HG03442 (cell line): ENCODE results near the gene CUEDC1.
A peak's percentile ranks its signal among the peaks of the same experiment; 100 is the strongest.
"Not testable (repeated sequence)": the region's sequence is repeated elsewhere in the genome, so short reads cannot be mapped to it uniquely, and the experiment has no call there.

Source experiments
- ATAC-seq: cut with Tn5 transposase; IDR thresholded peaks from one replicate; pipeline ENCODE4 v1.9.1; 2021; ENCODE audit warnings: mild to moderate bottlenecking, moderate library complexity; ENCODE audit not compliant: unreplicated experiment

The CUEDC1 gene

GRCh38 chr17:57940653-57941329 is 14.4 kb downstream of the CUEDC1 start:
- no peak for ATAC-seq

- ATAC-seq = no peak
Observed at GRCh38 chr17:57940231-57940630, 15.0 kb downstream of the CUEDC1 start.

- peak; percentile 49 for ATAC-seq
Observed at GRCh38 chr17:57939797-57940196, 15.4 kb downstream of the CUEDC1 start.

- ATAC-seq = no peak
Observed at GRCh38 chr17:57938061-57938502, 17.1 kb downstream of the CUEDC1 start.

GRCh38 chr17:57937492-57937891 is 17.7 kb downstream of the CUEDC1 start:
- no peak for ATAC-seq

GRCh38 chr17:57935833-57936807 is 19.1 kb downstream of the CUEDC1 start:
- no peak for ATAC-seq

- no peak for ATAC-seq
Observed at GRCh38 chr17:57931488-57932137, 23.6 kb downstream of the CUEDC1 start.

GRCh38 chr17:57930239-57930638 is 25.0 kb downstream of the CUEDC1 start:
- no peak for ATAC-seq

GRCh38 chr17:57929386-57929785 is 25.8 kb downstream of the CUEDC1 start:
- ATAC-seq = no peak

GRCh38 chr17:57928928-57929327 is 26.3 kb downstream of the CUEDC1 start:
- no peak for ATAC-seq

- no peak for ATAC-seq
Observed at GRCh38 chr17:57927048-57927723, 28.0 kb downstream of the CUEDC1 start.

- no peak for ATAC-seq
Observed at GRCh38 chr17:57926723-57927047, 28.5 kb downstream of the CUEDC1 start.

GRCh38 chr17:57925361-57925990 is 29.7 kb downstream of the CUEDC1 start:
- ATAC-seq = no peak

- no peak for ATAC-seq
Observed at GRCh38 chr17:57924677-57925076, 30.5 kb downstream of the CUEDC1 start.

GRCh38 chr17:57923182-57923872 is 31.9 kb downstream of the CUEDC1 start:
- no peak for ATAC-seq

GRCh38 chr17:57922745-57923144 is 32.5 kb downstream of the CUEDC1 start:
- not testable (repeated sequence) for ATAC-seq

GRCh38 chr17:57920916-57921703 is 34.1 kb downstream of the CUEDC1 start:
- no peak for ATAC-seq

GRCh38 chr17:57919918-57920317 is 35.3 kb downstream of the CUEDC1 start:
- no peak for ATAC-seq
